HG02623 (cell line): ENCODE results near the gene HHLA2.

ENCODE experiments used
- ATAC-seq: cut with Tn5 transposase; IDR thresholded peaks from one replicate; pipeline ENCODE4 v1.9.1; 2021; ENCODE audit warnings: moderate library complexity; ENCODE audit not compliant: unreplicated experiment

The HHLA2 gene

GRCh38 chr3:108298056-108298455 lies 1.7 kb downstream of the HHLA2 start:
- no peak for ATAC-seq

- no peak for ATAC-seq
Measured at GRCh38 chr3:108300103-108300849, 3.9 kb downstream of the HHLA2 start.

GRCh38 chr3:108301695-108302404 lies 5.5 kb downstream of the HHLA2 start:
- peak; percentile 61 for ATAC-seq

- no peak for ATAC-seq
Measured at GRCh38 chr3:108302570-108302969, 6.2 kb downstream of the HHLA2 start.

- no peak for ATAC-seq
Measured at GRCh38 chr3:108305484-108306172, 9.3 kb downstream of the HHLA2 start.

GRCh38 chr3:108311797-108312196 lies 15.4 kb downstream of the HHLA2 start:
- no peak for ATAC-seq

- no peak for ATAC-seq
Measured at GRCh38 chr3:108312656-108313055, 16.3 kb downstream of the HHLA2 start.

- no peak for ATAC-seq
Measured at GRCh38 chr3:108315767-108316301, 19.5 kb downstream of the HHLA2 start.

- ATAC-seq = no peak
Measured at GRCh38 chr3:108319428-108320082, 23.2 kb downstream of the HHLA2 start.

GRCh38 chr3:108320746-108321350 lies 24.5 kb downstream of the HHLA2 start:
- no peak for ATAC-seq

GRCh38 chr3:108322352-108322751 lies 26.0 kb downstream of the HHLA2 start:
- no peak for ATAC-seq

- ATAC-seq = no peak
Measured at GRCh38 chr3:108324177-108324576, 27.8 kb downstream of the HHLA2 start.

- ATAC-seq = no peak
Measured at GRCh38 chr3:108327168-108327567, 30.8 kb downstream of the HHLA2 start.

GRCh38 chr3:108328821-108329486 lies 32.6 kb downstream of the HHLA2 start:
- ATAC-seq = no peak

- ATAC-seq = no peak
Measured at GRCh38 chr3:108329508-108329907, 33.2 kb downstream of the HHLA2 start.

GRCh38 chr3:108329947-108330346 lies 33.6 kb downstream of the HHLA2 start:
- no peak for ATAC-seq

GRCh38 chr3:108331792-108332191 lies 35.4 kb downstream of the HHLA2 start:
- ATAC-seq = no peak

- ATAC-seq = no peak
Measured at GRCh38 chr3:108333961-108334360, 37.6 kb downstream of the HHLA2 start.

- no peak for ATAC-seq
Measured at GRCh38 chr3:108334701-108335100, 38.4 kb downstream of the HHLA2 start.

- peak; percentile 32 for ATAC-seq
Measured at GRCh38 chr3:108338901-108339545, 42.7 kb downstream of the HHLA2 start.
